Activated T-cell treated with anti-CD3 and anti-CD28 coated beads for 4 hours (primary cell): ENCODE data around the gene LONP2.
"Not testable (repeated sequence)": the region's sequence is repeated elsewhere in the genome, so short reads cannot be mapped to it uniquely, and the experiment has no call there.

Source experiments
- DNase-seq: peaks from one replicate; pipeline ENCODE4 v3.0.0-alpha.2; 2020

Gene LONP2

DNA sequence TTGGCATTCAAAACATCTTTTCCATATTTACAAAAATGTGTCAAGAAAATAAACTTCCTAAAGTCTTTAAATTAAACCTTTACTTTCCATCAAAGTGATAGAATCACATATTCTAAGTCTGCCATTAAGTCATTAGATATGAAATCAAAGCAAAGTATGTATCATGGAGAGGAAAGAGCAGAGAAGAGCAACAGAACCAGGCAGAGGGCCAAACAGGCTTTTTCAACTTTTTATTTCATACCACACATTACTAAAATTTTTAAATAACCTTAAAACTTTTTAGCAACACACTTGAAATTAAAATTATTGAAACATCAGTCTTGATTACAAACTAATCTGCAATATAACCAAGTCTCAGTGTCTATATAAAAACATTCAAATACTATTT lies 127.3 kb downstream of the LONP2 start:
- no peak for DNase-seq

DNA sequence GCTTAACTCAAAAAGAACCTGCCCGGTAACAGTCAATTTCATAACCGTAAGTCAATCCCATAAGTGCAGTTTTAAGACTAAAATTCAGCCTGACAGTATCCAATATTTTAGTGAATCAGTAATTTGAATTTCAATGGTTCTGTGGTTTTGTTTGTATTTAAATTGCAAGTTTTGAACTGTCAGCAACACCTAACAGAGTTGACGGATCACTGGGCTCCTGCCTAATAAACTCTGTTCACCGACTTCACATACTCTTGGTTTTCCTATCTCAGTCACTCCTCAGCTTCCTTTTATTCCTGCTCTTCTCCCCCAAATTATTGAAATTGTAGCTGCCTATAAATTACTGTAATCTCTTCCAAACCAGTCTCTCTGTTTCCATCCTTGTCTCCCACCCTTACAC lies 128.6 kb downstream of the LONP2 start:
- DNase-seq: no peak

DNA sequence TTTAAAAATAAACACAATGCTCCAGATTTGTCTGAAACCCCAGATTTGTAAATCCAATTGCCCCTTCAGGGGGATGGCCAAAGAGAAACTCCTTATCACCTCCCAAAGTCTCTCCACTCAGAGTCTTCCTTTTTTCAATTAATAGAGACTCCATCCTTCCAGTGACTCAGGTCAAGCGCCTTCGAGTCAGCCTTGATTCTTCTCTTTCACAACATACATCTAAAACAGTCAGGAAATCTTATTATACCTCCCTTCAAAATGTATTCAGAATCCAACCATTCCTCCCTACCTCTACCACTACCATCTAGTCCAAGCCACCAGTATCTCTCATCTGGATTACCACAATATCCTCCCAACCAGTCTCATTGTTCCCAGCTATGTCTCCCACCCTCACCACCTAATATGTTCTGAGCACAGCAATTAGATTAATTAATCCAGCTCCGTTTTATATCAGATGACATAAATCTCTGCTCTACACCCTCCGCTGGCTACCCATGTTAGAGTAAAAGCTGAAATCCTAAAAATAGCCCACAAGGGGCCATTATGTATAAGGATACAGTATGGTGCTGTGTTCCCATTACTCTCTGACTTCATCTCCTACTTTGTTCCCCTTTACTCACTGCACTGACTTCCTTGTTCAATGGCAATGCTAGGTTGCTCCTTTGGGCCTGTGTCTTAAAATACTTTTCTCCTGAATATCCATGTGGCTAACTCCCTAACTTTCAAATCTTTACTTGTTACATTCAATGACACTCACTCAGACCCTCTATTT lies 129.3 kb downstream of the LONP2 start:
- DNase-seq: no peak

DNA sequence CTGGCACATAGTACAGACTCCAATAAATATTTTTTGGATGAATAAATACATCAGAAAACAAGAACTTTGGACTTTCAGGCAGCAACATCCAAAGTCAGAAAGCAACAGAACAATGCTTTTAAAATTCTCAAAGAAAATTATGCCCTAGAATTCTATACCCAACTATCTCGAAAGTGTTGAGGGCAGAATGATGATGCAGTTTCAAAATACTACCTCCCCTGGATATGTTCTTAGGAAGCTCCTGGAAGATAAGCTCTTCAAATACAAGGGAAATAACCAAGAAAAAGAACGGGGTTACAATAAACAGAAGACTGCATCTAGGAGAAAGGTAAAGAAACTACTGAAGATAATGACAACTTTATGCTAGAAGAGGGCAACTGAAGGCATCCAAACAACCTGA lies 130.2 kb downstream of the LONP2 start:
- no peak for DNase-seq

GRCh38 chr16:48377301-48377700 lies 133.2 kb downstream of the LONP2 start:
- DNase-seq: not testable (repeated sequence)

- DNase-seq: no peak
These were observed 134.2 kb downstream of the LONP2 start for GRCh38 chr16:48378276-48378675.

GRCh38 chr16:48378836-48379235 lies 134.7 kb downstream of the LONP2 start:
- no peak for DNase-seq

GRCh38 chr16:48381201-48381600 lies 137.1 kb downstream of the LONP2 start:
- no peak for DNase-seq

DNA sequence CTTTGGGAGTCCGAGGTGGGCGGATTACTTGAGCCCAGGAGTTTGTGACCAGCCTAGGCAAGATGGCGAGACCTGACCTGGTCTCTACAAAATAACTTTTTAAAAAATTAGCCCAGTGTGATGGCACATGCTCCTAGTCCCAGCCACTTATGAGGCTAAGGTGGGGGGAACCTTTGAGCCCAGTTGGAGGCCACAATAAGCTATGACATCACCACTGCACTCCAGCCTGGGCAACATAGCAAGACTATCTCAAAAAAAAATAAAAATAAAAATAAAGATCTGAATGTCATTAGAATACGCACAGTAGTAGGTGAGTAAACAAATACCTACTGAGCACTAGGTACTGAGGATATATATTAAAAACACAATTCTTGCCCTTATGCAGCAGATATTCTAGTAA lies 138.0 kb downstream of the LONP2 start:
- no peak for DNase-seq

DNA sequence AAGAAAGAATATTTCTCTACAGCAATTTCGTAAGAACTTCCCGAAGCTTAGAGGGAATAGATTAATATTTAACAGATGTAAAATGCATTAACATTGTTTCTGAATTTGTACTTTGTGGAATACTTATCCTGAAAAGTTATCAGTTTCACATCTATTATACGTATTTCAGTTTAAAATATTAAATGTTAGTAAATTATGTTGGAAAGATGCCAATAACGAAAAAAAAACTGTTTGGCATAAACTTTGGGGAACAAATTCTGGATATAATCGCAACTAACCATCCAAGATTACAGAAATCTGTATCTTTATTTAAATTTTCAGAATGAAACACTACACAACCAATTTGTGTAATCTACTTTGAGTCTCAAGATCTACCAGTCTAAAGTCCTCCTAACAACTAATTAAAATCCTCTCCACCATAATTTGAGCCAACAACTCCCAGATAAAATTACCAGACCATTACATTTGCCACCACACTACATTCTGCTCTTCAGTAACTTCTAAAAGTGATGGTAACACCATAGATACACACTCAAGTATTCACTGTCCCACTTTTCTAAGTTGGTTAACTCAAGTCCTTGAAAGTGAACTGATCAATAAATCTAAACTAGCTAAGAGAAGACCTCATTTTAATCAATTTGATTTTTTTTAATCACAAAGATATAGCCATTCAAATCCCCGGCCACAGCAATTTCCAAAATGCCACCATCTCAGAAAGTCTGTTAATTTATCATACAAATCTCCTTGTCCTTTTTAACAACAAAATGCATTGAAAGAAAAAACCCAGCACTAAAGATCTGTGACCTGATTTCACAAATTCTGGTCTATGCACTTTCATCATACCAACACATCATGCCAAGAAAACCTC lies 139.1 kb downstream of the LONP2 start:
- DNase-seq: no peak

DNA sequence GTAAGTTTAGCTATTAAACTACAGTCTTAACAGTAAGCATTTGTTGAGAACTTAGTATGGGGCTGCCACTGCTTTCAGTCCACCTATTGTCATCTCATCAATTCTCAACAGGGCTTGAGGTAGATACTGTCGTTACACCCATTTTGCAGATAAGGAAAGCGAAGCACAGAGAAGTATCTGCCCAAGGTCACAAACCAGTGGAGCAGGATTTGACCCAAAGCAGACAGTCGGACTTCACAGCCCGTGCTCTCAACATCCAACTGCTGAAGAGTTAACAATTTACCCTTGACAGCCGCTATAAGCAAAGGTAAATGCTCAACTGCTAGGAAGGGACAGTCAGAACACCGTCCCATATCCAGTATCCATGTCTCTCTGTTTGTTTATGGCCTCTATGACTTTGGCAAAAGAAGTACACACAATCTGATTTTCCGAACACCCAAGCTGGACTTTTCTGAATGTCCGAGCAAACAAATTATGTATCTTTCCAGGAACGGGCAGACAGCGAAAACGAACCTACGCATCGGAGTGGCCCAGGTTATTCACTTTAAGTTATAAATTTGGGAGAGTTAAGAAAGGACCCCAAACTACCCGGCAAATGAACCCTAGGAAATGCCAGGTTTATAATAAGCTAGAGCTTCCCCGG lies 139.9 kb downstream of the LONP2 start:
- no peak for DNase-seq

DNA sequence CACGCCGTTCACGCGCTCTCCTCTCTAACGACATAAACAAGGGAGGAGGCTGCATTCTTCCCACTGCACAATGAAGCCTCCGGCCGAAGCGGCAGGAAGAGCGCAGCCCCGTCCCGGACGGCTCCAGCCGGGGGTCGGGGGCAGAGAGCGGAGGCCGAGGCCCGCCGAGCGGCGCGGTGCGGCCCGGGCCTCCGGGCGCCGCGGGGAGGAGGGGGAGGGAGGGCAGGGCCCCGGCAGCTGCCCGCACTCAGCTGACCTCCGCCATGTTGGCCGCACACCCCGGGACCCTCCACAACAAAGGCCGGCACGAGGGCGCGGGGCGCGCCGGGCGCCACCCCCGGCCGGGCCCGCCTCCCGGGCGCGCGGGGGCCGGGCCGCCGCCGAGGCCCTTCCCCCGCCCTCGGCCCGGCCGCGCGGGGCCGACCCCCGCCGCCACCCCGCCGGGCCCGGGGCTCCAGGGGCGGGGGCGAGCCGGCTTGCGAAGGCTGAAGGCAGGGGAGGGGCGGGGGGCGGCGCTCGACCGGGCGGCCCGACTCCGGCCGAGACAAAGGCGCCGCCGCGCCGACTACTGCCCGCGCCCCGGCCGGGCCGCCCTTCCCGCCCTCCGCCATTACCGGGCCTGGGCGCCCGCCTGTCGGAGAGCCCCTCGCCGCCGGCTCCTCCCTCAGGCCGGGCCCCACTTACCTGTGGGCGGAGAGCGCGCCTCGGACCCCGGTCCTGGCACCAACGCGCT lies 140.6 kb downstream of the LONP2 start:
- DNase-seq: no peak

DNA sequence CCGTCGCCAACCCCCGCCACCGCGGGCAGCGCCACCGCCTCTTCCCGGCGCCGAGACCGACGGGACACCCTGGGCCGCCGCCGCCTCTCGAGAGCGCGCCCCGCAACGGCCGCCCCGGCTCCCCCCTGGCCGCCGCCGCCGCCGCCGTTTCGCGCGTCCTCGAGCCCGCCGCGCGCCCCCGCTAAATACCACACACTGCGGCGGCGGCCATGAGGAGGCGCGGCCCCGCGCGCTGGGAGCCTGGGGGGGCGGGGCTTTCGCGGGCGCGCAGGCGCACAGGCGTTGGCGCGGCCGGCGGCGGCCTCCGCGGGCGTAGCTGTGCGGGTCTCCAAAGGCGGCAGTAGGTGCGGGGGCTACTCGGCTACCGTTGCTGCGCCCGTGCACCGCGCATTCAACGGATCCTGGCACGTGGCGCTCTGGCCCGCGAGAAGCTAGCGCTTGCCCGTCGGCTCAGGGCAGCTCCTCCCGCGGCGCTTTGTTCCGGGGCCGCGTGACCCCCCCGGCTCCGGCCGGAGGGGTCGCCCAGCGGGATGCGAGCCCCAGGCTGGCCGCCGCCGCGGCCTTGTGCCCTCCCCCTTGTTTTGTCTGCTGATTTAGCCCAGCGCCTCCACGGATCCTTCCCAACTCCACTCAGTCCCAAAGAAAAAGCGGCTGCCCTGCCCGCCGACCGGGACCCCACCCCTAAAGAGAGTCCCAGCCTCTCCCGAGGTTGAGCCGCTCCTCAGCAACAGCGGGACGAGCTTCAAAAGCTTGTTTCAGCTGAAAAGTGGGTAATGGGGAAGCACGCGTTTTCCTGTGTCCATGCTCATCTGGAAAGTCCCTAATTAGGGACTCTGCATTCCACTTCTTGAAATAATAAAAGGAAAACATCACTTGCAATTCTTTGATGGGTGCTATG lies 141.4 kb downstream of the LONP2 start, which contains the start of gene SIAH1:
Gene SIAH1 (minus strand): TSS at position 161 of the 898 bp plus-strand sequence. CDS start 22,985 bp downstream, outside the sequence.
- peak; percentile 84 for DNase-seq

DNA sequence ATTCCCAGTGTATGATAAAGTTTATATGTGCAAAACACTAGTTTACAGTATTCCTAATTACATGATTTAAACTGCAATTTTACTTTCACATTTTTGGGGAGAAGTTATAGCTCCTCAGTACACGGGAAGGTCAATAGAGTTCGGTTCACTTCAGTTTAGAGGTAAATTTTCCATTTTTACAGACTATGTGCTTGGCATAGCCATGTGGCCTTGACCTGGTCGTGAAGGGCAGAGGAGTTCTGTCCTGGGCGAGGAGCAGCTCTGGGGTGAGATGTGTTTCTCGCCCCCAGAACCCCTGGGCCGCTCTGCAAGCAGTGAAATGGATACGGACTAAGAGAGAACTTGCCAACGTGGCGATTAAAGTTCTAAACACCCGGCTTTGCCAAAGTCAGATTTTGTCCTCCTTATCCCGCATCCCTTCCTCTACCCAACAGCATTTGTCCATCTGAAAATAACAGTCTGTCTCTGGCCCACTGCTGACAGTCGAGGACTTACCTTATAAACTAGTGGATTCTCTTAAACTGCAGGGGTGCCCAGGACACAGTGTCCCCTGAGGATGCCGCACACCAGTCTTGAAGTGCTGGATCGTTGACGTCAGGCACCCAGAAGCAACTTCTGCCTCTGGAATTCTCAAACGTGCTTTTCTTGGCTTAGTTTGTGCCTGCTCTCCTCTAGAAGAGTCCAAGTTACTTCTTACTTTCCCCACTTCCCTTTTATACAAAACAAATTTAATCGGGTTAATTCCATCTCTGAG lies 142.6 kb downstream of the LONP2 start:
- DNase-seq: no peak

DNA sequence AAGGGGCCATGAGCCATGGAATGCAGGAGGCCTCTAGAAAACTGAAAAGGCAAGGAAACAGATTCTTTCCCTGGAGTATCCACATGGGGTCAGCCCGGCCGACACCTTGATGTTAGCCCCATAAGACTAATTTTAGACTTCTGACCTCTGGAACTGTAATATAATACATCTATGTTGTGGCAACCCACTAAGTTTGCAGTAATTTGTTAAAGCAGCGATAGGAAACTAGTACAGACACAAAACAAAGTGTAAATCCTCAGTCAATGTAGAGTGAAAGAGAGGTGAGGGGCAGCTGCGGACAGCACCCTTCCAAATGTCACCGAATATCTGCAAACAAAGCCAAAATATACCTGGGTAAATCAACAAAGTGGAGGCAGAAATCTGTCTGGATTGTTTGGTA lies 148.3 kb downstream of the LONP2 start:
- DNase-seq: no peak

DNA sequence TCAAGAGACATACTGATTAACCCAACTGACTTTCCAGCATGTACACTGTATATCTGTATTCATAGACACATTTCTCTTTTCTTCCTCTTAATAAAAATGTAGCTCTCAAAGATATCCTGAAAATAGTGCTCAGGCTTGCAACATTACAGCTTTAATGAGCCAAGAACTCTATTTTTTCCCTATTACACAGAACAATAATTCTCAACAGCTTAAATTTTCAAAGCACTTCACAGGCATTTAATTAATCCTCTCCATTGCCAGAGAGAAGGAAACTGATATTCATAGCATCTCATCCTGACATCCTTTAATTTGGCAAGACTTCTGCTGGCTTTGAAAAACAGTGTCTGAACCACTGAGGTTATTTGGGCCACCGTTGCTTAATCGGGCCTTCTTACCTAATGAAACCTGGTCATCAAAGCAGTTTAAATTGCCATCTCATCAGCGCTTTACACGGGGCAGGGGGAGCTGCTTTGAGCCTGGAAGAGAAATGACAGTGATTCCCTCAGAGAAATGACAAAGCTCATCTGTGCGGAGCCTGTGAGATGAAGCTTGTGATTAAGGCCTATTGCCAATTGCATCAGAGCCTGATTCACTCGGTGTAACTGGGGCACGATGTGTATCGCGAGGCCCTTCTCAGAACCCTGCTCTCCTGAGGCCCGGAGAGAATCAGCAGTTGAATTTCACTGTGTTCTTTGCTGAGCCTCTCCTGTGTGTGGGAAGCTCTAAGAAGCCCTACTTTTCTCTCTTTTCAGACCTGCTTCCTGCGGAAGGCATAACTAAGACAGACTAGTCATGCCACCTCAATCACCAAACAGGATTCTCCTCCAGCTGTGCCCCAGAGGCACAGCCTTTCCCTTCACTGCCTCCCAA lies 149.6 kb downstream of the LONP2 start:
- DNase-seq: no peak

DNA sequence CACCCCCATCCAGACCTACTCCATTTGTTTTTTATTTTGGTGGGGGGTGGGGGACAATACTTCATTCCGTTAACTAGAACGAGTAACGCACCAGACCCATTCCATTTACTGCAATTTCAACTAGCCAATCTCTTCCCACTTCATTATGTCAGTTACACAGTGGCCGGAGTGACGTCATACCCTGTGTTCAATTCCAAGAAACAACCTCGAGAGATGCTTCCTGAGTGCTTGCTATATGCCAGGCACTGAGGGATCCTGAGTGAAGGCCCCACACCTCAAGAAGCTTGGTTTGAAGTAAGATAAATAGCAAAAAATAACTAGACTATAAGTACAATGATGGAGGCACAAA lies 150.2 kb downstream of the LONP2 start:
- DNase-seq: no peak

DNA sequence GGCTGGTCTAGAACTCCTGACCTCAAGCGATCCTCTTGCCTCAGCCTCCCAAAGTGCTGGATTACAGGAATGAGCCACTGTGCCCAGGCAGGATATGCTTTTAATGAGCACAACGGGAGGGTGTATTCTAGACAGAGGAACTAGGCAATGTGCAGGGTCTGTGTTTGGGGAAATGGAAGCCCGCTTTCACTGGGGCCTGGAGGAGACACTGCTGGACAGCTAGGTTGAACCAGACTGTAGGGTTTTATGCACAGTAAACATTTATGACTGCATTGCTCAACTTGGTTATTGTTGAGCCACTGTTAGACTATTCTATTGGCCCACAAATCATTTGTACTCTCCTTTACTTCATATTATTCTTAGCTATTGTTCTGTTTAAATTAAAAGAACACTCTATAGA lies 151.3 kb downstream of the LONP2 start:
- no peak for DNase-seq

DNA sequence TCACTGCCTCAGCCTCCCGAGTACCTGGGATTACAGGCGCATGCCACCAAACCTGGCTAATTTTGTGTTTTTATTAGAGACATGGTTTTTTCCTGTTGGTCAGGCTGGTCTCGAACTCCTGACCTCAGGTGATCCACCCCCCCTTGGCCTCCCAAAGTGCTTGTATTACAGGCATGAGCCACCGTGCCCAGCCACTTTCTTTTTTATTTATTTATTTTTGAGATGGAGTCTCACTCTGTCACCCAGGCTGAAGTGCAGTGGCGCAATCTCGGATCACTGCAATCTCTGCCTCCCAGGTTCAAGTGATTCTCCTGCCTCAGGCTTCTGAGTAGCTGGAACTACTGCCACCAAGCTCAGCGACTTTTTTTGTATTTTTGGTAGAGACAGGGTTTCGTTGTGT lies 158.4 kb downstream of the LONP2 start:
- not testable (repeated sequence) for DNase-seq

GRCh38 chr16:48405153-48405552 lies 161.1 kb downstream of the LONP2 start:
- DNase-seq: no peak
